Measurements from ENCODE around the gene PDLIM1. TPM values are rescaled to one million over a fixed set of nuclear protein-coding genes. Genes with fewer than 3 reads are reported as not detected.

Gene PDLIM1
- polyA plus RNA-seq, 3 donors: 1.9 to 5.2 (median 4.8) TPM

DNA sequence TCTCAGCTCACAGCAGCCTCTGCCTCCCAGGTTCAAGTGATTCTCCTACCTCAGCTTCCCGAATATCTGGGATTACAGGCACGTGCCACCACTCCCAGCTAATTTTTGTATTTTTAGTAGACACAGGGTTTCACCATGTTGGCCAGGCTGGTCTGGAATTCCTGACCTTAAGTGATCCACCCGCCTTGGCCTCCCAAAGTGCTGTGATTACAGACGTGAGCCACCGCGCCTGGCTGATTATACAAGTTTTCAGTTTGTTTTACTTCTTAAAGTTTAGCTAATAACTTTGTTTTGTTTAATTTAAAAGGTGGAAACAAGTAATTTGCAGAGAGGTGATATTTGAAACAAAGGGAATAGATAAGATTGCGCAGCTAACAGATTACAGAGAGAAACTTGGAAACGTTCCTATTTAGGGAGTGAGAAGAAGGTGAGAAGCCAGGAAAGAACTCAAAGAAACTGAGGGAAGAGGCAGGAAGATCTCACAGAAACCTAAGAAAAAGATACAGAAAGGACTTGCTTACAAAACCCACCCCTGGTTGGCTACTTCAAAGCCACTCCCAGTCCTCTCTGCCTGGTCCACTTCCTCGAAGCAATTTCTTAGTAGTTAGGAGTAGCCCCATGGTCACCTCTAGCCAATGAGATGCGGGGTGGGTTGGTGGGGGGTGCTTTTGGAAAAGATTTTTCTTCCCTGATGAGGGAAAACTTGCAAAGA is 15.0 kb upstream of the PDLIM1 start:
- H2AFZ ChIP-seq (ENCODE audit: insufficient read depth, low read depth, low read length, poor library complexity, severe bottlenecking): no peak overlapping the region
- no peaks in the 10 kb centered on the region for H3K27me3 ChIP-seq (ENCODE audit: control insufficient read depth in 2 of 2, insufficient read depth in 2 of 2, low read length in 2 of 2)
- intact Hi-C loops (cut with micrococcal nuclease): no loop called here
- H3K36me3 Mint-ChIP-seq: no peaks in the 10 kb centered on the region
- TF ChIP-seq, protein P1, sequence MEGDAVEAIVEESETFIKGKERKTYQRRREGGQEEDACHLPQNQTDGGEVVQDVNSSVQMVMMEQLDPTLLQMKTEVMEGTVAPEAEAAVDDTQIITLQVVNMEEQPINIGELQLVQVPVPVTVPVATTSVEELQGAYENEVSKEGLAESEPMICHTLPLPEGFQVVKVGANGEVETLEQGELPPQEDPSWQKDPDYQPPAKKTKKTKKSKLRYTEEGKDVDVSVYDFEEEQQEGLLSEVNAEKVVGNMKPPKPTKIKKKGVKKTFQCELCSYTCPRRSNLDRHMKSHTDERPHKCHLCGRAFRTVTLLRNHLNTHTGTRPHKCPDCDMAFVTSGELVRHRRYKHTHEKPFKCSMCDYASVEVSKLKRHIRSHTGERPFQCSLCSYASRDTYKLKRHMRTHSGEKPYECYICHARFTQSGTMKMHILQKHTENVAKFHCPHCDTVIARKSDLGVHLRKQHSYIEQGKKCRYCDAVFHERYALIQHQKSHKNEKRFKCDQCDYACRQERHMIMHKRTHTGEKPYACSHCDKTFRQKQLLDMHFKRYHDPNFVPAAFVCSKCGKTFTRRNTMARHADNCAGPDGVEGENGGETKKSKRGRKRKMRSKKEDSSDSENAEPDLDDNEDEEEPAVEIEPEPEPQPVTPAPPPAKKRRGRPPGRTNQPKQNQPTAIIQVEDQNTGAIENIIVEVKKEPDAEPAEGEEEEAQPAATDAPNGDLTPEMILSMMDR (IDR thresholded peaks at IDR 0.05): no peak
- H3K36me3 ChIP-seq (replicated peaks in 1 of 2; ENCODE audit: control insufficient read depth in 1 of 2, insufficient read depth in 2 of 2, low read length in 2 of 2): no peaks in the 10 kb centered on the region
- no peak overlapping the region for H3K4me2 ChIP-seq (replicated peaks; ENCODE audit: extremely low read depth, low read length, poor library complexity, severe bottlenecking)
- DNase-seq: no peak
- H3K9ac ChIP-seq (ENCODE audit: insufficient read depth, low read length, poor library complexity, severe bottlenecking): no peak overlapping the region
- no peaks in the 10 kb centered on the region for H3K79me2 ChIP-seq (ENCODE audit: insufficient read depth, low read length)
- H3K9me3 Mint-ChIP-seq: no peaks in the 10 kb centered on the region
- WGBS (ENCODE audit: insufficient coverage): 95% methylated on average over 6 of the region's 10 CpGs
- peaks cover 0 to 6% (median 5%) of the 10 kb centered on the region in 3 donors for H3K27me3 Mint-ChIP-seq (ENCODE audit: low read depth in 3 of 3)
- H3K27ac ChIP-seq (ENCODE audit: low read depth in 1 of 2, low read length in 2 of 2): no peak overlapping the region
- H3K4me3 Mint-ChIP-seq: no peak overlapping the region
- H3K4me1 Mint-ChIP-seq: peaks cover 13% of the 10 kb centered on the region
- H3K9me3 ChIP-seq (replicated peaks in 1 of 2; ENCODE audit: control insufficient read depth in 1 of 2, insufficient read depth in 1 of 2, low read length in 2 of 2): no peaks in the 10 kb centered on the region
- no peaks in the 10 kb centered on the region for H4K20me1 ChIP-seq (ENCODE audit: insufficient read depth, low read length)
- H3K27ac Mint-ChIP-seq: no peak overlapping the region
- no peak overlapping the region for H3K4me3 ChIP-seq (replicated peaks in 1 of 3; ENCODE audit: low read depth in 2 of 3, low read length in 3 of 3)
- no peaks in the 10 kb centered on the region for H3K4me1 ChIP-seq (ENCODE audit: control insufficient read depth in 1 of 2, insufficient read depth in 2 of 2, low read length in 2 of 2)

DNA sequence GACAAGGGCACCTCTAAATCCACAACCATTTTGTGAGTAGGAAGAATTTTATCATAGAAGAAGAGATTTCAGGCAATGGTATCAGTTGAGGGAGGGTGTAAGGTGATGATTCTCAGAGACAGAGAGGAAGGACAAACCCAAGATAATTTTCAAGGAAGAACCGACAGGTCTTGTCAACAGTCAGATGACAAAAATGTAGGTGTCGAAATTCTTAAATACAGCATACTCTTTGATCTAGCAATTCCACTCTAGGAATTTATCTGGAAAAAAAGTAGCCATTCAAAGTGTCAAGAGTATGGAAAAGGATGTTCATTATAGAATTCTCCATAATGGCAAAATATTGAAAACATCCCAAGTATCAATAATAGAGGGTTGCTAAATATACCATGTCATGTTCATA is 14.2 kb upstream of the PDLIM1 start:
- Histone ChIP-seq H3K79me2 (ENCODE audit: insufficient read depth, low read length) (no peaks in the 10 kb centered on the region), H3K4me3 (replicated peaks in 1 of 3; ENCODE audit: low read depth in 2 of 3, low read length in 3 of 3) (no peak overlapping the region), H3K4me2 (replicated peaks; ENCODE audit: extremely low read depth, low read length, poor library complexity, severe bottlenecking) (no peak overlapping the region), H2AFZ (ENCODE audit: insufficient read depth, low read depth, low read length, poor library complexity, severe bottlenecking) (no peak overlapping the region), H3K27me3 (ENCODE audit: control insufficient read depth in 2 of 2, insufficient read depth in 2 of 2, low read length in 2 of 2) (no peaks in the 10 kb centered on the region), H3K9ac (ENCODE audit: insufficient read depth, low read length, poor library complexity, severe bottlenecking) (no peak overlapping the region), H3K27ac (ENCODE audit: low read depth in 1 of 2, low read length in 2 of 2) (no peak overlapping the region), H3K4me1 (ENCODE audit: control insufficient read depth in 1 of 2, insufficient read depth in 2 of 2, low read length in 2 of 2) (no peaks in the 10 kb centered on the region), H3K36me3 (replicated peaks in 1 of 2; ENCODE audit: control insufficient read depth in 1 of 2, insufficient read depth in 2 of 2, low read length in 2 of 2) (no peaks in the 10 kb centered on the region), H4K20me1 (ENCODE audit: insufficient read depth, low read length) (no peaks in the 10 kb centered on the region), H3K9me3 (replicated peaks in 1 of 2; ENCODE audit: control insufficient read depth in 1 of 2, insufficient read depth in 1 of 2, low read length in 2 of 2) (no peaks in the 10 kb centered on the region)
- intact Hi-C loops (cut with micrococcal nuclease): no loop called here
- TF ChIP-seq, protein P1 (IDR thresholded peaks at IDR 0.05): no peak
- Mint-ChIP-seq H3K9me3 (no peaks in the 10 kb centered on the region), H3K4me1 (peaks cover 7% of the 10 kb centered on the region), H3K27ac (no peak overlapping the region), H3K4me3 (no peak overlapping the region), H3K27me3 (ENCODE audit: low read depth in 3 of 3) (peaks cover 0 to 6% (median 4%) of the 10 kb centered on the region in 3 donors), H3K36me3 (no peaks in the 10 kb centered on the region)
- DNase-seq: no peak
- WGBS (ENCODE audit: insufficient coverage): no CpG with 5 or more reads among the region's 2 CpGs

Measured in CD14-positive monocyte (primary cell).